NCI-H748 (cell line): Measurements from ENCODE around the gene DUX4.
"Not testable (repeated sequence)": the region's sequence is repeated elsewhere in the genome, so short reads cannot be mapped to it uniquely, and the experiment has no call there.

Source experiments
- DNase-seq: peaks from one replicate; lab custom pipeline; 2025; ENCODE audit not compliant: unreplicated experiment; lab: John Stamatoyannopoulos, UW

Gene DUX4

DNA sequence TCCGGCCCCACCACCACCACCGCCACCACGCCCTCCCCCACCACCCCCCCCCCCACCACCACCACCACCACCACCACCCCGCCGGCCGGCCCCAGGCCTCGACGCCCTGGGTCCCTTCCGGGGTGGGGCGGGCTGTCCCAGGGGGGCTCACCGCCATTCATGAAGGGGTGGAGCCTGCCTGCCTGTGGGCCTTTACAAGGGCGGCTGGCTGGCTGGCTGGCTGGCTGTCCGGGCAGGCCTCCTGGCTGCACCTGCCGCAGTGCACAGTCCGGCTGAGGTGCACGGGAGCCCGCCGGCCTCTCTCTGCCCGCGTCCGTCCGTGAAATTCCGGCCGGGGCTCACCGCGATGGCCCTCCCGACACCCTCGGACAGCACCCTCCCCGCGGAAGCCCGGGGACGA is at the start of gene DUX4:
TSS of gene DUX4 (plus strand) at position 347 of the 400 bp plus-strand sequence. CDS start at position 347, 0 bp downstream.
- not testable (repeated sequence) for DNase-seq

DNA sequence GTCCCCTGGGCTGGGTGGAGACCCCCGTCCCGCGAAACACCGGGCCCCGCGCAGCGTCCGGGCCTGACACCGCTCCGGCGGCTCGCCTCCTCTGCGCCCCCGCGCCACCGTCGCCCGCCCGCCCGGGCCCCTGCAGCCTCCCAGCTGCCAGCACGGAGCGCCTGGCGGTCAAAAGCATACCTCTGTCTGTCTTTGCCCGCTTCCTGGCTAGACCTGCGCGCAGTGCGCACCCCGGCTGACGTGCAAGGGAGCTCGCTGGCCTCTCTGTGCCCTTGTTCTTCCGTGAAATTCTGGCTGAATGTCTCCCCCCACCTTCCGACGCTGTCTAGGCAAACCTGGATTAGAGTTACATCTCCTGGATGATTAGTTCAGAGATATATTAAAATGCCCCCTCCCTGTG is 1.9 kb downstream of the DUX4 start:
- not testable (repeated sequence) for DNase-seq

DNA sequence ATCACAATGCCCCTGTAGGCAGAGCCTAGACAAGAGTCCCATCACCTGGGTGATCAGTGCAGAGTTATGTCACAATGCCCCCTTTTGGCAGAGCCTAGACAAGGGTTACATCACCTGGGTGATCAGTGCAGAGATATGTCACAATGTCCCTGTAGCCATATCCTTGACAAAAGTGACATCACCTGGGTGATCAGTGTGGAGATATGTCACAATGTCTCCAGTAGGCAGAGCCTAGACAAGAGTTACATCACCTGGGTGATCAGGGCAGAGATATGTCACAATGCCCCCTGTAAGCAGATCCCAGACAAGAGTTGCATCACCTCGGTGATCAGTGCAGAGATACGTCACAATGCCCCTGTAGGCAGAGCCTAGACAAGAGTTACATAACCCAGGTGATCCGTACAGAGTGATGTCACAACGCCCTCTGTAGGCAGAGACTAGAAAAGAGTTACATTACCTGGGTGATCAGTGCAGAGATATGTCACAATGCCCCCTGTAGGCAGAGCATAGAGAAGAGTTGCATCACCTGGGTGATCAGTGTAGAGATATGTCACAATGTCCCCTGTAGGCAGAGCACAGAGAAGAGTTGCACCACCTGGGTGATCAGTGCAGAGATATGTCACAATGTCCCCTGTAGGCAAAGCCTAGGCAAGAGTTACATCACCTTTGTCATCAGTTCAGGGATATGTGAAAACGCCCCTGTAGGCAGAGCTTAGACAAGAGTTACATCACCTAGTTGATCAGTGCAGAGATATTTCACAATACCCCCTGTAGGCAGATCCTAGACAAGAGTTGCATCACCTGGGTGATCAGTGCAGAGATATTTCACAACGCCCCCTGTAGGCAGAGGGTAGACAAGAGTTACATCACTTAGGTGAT is 4.4 kb downstream of the DUX4 start:
- not testable (repeated sequence) for DNase-seq

DNA sequence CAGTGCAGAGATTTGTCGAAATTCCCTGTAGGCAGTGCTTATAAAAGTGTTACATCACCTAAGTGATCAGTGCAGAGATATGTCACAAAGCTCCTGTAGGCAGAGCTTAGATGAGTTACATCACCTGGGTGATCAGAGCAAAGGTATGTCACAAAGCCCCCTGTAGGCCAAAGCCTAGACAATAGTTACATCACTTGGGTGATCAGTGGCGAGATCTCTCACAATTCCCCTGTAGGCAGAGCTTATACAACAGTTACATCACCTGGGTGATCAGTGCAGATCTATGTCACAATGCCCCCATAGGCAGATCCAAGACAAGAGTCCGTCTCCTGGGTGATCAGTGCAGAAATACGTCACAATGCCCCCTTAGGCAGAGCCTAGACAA is 5.0 kb downstream of the DUX4 start:
- DNase-seq, result not testable (repeated sequence)

DNA sequence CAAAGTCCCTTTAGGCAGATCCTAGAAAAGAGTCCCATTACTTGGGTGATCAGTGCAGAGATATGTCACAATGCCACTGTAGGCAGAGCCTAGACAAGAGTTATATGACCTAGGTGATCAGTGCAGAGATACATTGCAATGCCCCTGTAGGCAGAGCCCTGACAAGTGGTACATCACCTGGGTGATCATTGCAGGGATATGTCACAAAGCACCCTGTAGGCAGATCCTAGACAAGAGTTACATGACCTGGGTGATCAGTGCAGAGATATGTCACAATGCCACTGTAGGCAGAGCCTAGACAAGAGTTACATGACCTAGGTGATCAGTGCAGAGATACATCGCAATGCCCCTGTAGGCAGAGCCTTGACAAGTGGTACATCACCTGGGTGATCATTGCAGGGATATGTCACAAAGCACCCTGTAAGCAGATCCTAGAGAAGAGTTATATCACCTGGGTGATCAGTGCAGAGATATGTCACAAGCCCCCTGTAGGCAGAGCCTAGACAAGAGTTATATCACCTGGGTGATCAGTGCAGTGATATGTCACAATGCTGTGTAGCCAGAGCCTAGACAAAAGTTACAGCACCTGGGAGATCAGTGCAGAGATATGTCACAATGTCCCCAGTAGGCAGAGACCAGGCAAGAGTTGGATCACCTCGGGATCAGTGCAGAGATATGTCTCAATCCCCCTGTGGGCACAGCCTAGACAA is 5.6 kb downstream of the DUX4 start:
- DNase-seq, result not testable (repeated sequence)

DNA sequence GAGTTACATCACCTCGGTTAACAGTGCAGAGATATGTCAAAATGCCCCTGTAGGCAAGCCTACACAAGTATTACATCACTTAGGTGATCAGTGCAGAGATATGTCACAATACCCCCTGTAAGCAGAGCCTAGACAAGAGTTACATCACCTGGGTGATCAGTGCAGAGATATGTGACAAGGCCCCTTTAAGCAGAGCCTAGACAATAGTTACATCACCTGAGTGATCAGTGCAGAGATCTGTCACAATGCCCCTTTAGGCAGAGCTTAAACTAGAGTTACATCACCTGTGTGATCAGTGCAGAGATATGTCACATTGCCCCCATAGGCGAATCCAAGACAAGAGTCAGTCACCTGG is 6.1 kb downstream of the DUX4 start:
- not testable (repeated sequence) for DNase-seq

DNA sequence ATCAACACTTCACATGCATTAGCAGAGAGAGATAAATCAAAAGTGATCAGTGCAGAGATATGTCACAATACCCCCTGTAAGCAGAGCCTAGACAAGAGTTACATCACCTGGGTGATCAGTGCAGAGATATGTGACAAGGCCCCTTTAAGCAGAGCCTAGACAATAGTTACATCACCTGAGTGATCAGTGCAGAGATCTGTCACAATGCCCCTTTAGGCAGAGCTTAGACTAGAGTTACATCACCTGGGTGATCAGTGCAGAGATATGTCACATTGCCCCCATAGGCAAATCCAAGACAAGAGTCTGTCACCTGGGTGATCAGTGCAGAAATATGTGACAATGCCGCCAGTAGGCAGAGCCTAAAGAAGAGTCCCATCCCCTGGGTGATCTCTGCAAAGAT is 7.4 kb downstream of the DUX4 start:
- not testable (repeated sequence) for DNase-seq

DNA sequence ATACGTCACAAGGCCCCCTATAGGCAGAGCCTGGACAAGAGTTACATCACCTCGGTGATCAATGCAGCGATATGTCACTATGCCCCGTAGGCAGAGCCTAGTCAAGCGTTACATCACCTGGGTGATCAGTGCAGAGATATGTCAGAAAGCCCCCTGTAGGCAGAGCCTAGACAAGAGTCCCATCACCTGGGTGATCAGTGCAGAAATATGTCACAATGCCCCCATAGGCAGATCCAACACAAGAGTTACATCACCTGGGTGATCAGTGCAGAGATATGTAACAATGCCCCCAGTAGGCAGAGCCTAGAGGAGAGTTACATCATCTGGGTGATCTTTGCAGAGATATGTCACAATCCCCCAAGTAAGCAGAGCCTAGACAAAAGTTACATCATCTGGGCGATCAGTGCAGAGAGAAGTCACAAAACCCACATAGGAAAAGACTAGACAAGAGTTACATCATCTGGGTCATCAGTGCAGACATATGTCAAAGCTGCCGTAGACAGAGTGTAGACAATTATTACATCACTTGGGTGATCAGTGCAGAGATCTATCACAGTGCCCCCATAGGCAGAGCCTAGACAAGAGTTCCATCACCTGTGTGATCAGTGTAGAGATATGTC is 8.0 kb downstream of the DUX4 start:
- not testable (repeated sequence) for DNase-seq

DNA sequence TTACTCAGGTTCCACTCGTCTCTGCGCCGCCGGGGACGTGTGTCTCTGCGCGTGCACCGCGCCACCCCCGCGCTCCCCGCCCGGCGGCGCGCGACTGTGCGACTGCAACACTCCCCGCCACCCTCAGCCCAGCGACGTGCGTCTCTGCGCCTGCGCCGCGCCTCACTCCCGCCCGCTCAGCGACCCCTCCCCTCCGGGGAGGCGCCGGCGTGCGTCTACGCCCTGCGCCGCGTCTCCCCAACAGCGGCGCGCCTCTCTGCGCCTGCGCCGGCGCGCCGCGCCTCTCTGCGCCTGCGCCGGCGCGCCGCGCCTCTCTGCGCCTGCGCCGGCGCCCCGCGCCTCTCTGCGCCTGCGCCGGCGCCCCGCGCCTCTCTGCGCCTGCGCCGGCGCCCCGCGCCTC is 29.9 kb downstream of the DUX4 start:
- not testable (repeated sequence) for DNase-seq
